Stimulated activated CD4-positive, alpha-beta T cell treated with anti-CD3 and anti-CD28 coated beads, Interleukin-2, amount 100 ng/mL, for 48 hours (primary cell): ENCODE results near the gene OFD1.
A peak's percentile ranks its signal among the peaks of the same experiment; 100 is the strongest.

ENCODE experiments used
- DNase-seq, 2 donors: peaks; one replicate each; pipeline ENCODE4 v3.0.0-alpha.2; 2020

Gene OFD1, protein sequence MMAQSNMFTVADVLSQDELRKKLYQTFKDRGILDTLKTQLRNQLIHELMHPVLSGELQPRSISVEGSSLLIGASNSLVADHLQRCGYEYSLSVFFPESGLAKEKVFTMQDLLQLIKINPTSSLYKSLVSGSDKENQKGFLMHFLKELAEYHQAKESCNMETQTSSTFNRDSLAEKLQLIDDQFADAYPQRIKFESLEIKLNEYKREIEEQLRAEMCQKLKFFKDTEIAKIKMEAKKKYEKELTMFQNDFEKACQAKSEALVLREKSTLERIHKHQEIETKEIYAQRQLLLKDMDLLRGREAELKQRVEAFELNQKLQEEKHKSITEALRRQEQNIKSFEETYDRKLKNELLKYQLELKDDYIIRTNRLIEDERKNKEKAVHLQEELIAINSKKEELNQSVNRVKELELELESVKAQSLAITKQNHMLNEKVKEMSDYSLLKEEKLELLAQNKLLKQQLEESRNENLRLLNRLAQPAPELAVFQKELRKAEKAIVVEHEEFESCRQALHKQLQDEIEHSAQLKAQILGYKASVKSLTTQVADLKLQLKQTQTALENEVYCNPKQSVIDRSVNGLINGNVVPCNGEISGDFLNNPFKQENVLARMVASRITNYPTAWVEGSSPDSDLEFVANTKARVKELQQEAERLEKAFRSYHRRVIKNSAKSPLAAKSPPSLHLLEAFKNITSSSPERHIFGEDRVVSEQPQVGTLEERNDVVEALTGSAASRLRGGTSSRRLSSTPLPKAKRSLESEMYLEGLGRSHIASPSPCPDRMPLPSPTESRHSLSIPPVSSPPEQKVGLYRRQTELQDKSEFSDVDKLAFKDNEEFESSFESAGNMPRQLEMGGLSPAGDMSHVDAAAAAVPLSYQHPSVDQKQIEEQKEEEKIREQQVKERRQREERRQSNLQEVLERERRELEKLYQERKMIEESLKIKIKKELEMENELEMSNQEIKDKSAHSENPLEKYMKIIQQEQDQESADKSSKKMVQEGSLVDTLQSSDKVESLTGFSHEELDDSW

DNA sequence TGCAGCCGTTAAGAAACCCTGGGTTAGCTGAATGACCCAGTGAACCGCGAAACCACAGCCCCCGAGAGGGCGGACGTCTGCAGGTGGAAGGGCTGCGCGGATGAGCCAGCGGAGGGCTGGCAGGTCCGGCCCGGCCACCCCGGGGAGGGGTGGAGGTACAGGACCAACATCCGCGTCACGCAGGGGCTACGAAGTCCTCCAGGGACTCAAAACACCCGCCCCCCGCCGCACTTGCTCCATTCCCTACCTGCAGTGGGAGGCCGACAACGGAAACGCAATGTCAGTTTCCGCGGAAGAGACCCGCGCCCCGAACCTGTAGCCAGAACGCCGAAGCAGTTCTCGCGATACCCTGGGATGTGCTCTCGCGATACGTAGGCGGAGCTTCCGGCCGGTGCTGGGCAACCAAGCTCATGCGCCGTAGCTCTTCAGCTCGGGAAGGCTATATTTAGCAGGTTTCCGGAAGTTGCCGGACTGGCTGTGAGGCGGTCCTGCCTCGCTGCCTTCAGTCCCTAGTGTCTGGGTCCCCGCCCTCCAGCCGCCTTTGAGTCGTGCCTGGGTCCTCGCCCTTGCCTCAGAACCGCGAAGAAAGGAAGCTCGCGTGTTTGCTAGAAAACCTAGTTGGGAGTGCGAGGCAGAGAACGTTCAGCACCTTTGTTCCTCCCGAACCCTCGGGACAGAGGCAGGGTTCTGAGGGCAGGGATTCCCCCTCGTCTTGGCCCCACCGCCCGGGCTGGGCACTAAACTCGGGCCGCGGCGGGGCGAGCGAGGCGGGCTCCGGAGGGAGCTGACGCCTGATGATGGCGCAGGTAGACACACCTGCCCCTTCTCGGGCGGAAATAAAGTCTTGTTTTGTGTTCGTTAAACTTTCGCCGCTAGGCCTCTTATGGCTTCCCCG is at the start of gene OFD1, which contains the start of gene TRAPPC2:
Gene OFD1, plus strand, starts transcription at position 471 of the 895 bp plus-strand sequence. Its CDS starts 324 bp downstream, at position 795.
Gene TRAPPC2, minus strand, starts transcription at position 343 of the 895 bp plus-strand sequence. CDS start 14,657 bp downstream, outside the sequence.
- peak; percentile 78 to 85 for DNase-seq

DNA sequence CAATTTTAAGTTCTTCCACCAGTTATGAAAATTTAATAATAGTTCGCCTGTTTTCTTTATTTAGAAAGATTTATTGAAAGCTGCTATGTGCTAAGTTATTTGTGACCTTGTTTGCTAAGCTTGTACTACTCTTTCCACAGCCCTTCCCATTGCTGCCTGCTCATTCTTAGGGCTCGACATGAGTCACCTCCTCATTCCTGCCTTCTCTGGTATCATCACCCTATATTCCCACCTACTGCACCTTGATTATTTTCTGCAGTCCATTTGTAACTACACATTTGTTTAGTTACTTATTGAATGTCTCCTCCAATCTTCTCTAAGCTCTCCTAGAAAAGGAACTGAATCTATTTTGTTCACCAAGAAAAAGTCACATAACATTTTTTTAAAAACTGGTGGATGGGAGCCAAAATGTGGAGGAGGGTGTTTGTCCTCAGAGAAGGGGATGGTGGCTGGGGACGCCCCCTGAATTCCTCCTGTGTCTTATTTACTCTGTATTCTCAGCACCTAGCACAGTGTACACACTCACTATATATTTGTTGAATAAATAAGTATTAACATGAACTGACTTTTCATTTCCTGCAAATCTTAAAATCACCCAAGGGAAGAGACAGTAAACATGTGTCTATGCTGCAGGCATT is 49.3 kb upstream of the OFD1 start:
- no peak for DNase-seq

DNA sequence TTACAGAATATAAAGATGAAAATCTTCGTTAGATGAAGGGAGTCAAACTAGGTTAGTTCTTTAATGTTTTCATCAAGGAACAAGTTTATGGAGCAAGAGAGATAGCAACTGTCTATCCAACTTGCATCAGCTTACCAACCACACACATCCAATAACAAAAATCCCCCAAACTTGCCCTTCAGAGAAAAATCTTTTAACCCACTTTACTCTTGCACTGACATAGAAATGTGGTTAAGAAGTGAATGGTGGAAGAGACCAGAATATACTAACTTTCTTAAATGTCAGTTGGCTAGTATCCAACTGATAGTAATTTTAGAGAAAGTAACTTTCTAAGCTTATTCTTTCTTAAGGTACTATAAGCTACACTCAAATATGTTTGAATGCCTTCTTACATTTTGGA is 47.3 kb upstream of the OFD1 start:
- DNase-seq: no peak

DNA sequence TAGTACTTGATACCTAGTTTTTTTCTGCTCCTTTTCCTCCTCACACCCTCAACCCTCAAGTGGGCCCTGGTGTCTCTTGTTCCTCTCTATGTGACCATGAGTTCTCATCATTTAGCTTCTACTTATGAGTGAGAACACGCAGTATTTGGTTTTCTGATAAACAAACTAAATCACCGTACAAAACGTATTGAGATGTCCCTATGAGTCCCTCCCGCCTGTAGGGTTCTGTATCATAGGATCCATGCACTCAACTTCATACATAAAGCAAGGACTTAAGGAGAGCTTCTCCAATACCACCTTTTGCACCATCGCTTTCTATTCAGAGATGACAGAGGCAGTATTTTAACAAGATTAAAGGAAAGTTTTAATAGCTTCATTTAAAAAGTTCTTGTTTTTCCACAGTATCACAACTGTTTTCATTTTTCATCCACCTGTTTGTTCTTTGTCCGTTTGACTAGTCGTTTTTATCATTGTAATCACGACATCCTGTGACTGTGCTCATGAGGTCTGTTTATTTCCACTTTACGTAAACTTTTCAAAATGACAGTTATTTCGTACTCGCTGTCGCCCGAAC is 46.1 kb upstream of the OFD1 start:
- no peak for DNase-seq

DNA sequence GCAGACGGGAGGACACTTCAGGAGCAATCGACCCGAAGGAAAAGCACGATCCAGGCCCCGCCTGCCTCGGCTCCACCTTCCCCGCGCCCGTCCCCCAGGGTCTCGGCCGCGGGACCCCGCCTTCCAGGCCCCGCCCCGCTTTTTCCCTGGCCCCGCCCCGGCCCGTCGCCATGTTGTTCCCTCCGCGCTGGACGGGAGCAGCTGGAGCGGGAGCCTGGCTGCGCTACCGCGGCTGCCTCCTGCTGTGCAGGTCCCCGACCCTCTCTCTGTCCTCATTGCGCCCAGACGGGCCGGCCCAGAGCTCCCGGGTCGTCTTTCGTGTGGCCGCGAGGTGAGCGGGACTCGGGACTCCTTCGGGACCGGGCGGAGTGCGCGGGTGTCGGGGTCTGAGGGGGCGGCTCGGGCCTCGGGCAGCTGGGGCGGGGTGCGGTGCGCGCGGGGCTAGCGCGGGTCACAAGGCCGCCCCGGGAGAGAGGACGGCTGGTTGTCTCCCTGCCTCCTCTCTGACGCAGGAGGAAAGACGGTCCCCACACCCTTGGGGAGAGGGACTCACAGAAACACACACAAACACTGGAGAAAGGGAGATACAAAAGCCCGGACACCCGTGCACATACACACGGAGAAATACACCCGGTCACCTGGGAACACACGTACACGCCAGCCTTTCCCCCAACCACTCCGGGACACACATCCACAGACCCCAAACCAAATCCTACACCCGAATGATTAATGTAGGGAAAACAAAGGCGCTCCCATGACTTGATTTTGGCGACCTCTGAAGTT is 45.4 kb upstream of the OFD1 start, which contains the start of gene RAB9A:
Gene RAB9A, plus strand, starts transcription at position 171 of the 783 bp plus-strand sequence. CDS start 19,619 bp downstream, outside the sequence.
- DNase-seq: peak; percentile 71 to 78

DNA sequence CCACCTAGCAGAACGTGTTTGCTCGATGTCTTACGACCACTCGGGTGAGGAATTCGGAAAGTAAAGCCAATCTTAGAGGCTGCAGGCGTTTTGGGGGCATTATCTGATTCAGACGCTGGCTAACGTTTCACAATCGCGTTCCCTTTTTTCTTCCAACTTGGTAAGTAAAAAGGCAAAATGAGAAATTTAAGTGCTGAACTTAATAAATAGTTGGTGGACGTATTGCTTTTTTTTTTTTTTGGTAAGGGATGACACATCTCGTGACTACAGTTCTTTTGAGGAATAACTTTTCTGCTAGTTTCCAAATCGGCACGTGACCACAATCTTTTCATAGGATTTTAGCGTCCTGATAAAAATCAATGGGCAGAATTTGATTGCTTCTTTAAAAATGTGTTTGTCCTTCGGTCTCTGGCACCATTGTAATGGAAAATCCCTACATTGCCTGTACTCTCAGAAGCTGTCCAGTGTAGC is 44.8 kb upstream of the OFD1 start:
- DNase-seq: no peak

DNA sequence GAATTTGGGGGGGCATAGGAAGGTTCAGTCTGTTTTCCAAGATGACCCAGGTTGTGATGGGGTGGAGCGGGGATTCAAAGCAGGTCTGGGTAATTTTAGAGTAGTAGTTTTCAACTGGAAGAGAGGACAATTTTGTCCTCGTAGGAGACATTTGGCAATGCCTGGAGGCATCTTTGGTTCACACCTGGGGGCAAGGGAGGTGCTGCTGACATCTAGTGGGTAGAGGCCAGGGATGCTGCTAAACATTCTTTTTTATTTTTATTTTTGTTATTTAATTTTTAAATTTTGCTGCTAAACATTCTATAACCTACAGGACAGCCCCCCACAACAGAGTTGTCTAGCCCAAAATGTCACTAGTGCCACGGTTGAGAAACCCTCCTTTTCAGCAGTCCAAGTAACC is 43.7 kb upstream of the OFD1 start:
- no peak for DNase-seq

DNA sequence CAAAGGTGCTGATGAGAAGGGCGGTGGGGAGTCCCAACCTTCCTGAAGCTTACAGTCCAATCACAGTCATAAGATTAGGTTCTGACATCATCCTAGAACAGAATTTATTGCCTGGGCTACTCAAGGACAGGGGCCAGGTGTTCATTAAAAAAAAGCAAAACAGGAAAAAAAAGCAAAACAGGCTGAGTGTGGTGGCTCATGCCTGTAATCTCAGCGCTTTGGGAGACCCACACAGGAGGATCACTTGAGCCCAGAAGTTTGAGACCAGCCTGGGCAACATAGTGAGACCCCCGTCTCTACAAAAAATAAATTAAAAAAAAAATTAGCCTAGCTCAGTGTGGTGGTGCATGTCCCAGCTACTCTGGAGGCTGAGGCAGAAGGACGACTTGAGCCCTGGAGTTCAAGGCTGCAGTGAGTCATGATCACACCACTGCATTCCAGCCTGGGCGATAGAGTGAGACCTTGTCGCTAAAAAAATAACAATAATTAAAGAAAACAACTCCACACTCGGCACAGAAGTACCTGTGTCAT is 42.6 kb upstream of the OFD1 start:
- DNase-seq: no peak

DNA sequence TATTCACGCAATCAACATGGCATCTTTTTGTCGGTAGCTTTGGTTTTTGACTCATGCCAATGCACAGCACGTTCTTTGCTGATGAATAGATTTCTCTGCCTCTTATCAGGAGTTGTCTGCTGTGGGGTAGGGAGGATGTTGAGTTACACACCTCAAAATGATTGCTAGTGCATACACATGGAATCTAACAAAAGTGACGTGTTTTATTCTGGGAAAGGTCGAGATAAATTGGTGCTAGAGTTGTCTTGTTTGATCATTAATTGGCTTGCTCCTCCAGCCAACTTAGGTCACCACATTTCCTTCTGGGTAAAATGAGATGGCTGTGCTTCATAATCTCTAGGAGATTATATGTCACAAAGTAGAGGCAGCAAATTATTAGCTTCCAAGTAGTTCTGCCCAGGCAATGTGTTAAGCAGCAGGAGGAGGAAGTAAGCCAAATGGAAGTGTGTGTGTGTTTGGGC is 41.7 kb upstream of the OFD1 start:
- DNase-seq: no peak

DNA sequence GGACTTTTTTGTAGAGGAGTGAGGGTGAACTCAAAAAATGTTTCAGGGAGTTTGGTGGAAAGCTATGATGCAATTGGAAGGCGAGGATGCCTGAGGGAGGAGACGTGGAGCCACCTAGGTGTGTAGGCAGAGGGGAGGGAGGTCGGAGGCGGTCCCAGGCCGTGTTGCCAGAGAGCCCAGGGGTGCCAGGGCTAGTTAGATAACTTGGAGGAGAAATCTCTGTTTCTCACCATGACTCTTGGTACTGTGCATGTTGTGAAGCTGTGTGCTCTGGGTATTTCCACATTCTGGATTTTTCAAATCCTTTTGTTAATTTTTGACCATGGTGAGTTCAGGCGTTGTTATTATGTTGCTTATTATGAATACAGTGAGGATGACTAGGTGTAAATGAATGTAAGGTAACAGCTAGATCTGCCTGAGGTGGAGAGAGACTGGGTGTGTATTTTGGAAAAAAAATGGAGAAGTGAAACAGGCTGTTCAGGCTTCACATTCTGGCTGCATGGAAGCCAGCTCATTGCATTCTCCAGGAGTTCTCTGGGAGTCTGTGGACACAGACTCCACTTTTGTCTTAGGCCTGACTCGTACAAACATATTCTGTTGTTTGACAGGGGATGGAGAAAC is 41.1 kb upstream of the OFD1 start:
- no peak for DNase-seq

DNA sequence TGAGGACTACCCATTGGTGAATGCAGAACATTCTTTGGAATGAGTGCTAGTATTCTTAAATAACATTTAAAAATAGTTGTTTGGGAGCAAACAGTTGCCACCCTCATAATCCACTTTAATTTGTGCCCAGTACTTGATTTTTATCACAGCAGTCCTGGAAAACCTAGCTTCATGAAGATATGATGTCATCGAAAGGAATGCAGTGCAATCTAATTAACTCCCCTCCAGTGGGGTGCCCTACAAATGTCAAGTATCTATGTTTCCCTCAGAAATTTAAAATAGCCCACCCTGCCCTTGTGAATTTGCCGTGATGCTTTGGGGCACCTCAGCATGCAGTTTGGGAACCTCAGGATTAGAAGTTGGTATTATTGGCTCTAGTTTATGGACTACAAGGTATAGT is 40.2 kb upstream of the OFD1 start:
- DNase-seq: no peak

DNA sequence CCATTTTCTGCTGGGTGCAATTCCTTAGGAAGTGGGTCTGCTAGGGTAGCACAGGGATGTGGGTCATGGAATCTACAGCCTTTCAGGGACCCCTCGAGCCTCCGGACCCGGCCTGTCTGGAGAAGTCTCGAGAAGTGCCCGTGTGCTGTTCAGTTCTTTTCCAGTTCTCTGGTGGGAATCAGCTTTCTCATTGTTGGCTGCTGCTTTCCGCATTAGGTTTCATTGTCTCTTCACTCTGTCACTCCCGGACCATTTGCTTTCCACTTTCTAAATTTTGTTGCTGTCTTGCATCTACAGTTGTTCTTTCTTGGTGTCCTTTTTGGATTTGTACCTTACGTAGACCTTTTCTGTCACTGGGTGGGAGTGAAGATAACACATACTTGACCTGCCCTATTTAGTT is 39.6 kb upstream of the OFD1 start:
- DNase-seq: no peak

DNA sequence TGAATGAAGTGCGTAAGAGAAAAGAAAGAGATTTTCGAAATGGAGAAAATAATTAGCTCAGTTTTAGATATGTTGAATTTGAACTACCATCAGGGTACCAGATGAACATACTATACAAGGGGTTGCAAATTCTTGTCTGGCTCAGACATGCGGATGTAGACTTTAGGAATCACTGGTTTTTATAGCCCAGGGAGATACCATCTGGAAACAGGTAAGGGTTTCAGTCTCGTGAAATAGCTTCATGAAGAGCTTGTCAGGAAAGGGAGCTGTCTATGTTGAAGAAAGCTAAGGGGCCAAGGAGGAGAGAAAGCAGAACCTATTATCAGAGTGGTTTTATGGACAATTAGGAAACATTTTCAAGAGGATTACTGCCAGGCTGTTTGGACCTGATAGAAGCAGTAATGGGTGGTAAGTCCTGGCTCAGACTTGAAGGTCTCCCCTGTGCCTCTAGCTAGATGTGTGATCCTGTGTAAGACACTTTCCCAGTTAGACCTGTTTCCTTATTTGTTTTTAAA is 38.9 kb upstream of the OFD1 start:
- DNase-seq: no peak

DNA sequence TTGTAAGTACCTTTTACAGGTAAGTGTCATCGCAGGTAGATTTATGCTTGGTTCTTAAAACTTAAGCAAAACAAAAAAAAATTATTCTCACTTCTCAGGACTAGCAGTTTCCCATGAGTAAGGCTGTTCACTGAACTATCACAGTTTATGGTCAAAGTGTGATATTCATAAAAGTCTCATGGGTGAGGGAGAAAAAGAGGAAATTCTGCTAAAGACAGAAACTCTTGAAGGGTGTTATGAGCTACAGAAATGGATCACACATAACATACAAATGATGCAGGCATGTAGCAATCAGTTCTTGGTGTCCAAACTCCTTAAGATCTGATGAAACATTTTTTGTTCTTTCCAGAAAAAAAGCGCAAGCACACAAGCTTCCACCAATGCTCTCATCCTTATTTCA is 37.1 kb upstream of the OFD1 start:
- DNase-seq: no peak

DNA sequence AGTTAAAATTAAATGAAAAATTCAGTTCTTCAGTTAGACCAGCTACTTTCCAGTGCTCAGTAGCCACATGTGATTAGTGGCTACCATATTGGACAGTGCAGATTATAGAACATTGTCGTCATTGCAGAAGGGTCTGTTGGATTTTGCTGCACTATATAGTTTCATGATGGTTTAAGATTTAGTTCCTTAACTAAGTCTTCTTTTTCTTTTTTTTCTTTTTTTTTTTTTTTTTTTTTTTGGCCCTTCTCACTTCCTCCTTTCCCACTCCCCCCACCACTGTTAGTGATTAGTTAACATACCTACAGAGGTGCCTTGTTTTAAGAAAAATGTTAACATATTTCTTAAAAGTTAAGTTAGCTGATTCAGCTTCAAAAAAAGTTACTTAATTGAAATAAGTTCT is 36.6 kb upstream of the OFD1 start:
- DNase-seq: no peak

DNA sequence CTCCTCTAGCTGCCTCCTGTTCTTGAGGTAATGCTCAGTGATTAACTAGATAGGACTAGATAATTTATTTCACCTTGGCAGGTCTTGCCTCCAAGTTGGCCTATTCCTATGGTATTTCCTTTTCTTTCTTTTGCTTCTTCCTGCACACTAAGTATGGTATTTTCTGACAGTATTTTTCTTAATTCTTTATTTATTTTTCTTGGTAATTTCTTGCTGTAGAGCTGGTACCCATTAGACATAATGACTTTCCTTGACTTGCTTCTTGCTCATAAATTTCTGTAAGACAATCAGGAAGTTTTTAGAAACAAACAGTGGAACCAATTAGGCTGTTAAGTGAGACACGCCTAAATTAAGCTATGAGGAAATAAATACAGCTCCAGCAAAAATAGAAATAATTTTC is 36.1 kb upstream of the OFD1 start:
- no peak for DNase-seq

DNA sequence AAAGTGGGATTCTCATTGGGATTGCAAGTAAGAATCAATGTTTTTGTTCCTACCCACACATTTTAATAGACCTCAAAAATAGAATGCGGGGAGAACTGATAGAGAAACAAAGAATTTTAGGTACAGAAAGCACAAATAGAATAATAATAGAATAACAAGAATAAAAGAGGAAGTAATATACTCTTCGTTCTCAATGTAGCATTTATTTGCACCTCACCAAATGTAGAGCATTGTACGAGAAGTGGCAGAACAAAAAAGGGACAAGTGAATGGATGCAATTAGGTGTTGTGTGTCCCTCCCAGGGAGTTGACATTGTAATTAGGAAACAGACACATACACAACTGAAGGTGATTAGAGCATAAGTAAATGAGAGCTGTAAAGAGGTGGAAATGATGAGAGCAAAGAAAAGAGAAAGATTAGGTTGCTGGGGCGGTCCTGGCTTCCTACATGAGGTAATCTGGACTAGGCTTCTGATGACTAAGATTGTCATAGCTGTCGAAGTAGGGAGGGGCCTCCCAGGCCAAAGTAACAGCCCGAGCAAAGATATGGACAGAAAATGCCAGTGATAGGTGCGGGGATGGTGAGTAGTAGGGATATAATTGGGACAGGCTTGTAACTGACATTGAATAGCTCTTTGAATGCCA is 35.2 kb upstream of the OFD1 start:
- no peak for DNase-seq

DNA sequence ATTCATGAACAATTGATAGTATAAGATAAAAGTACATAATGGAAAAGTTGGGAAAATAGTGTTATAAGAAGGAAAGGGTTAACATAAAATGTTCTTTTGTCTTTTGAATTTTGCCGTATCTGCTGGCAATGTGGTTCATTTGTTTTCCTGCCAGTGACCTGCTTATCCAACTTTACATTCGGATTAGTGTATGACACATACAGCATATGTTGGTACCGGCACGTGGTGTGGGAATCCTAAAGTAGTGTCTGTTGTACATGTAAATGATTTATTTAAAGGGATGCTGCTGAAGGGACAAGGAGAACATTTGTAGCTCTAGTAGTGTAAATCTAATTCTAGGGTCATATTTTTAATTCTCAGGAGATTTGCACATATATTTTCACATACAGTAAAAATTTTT is 34.2 kb upstream of the OFD1 start:
- no peak for DNase-seq
